Parathyroid adenoma (tissue), 2 donors: ENCODE results near the gene SLC40A1.

Experiments
- H2AFZ ChIP-seq: fragments of 300-600 bp; sonication (generic); one replicate; pipeline ENCODE4 v1.7.0; 2017; ENCODE audit warnings: antibody characterized with exemption, mild to moderate bottlenecking
- H3K27ac ChIP-seq: fragments of 300-600 bp; sonication (generic); one replicate; pipeline ENCODE4 v1.7.0; 2017
- H3K27me3 ChIP-seq: fragments of 300-600 bp; sonication (generic); one replicate; pipeline ENCODE4 v1.7.0; 2017; ENCODE audit warnings: low read length; ENCODE audit not compliant: control insufficient read depth, insufficient read depth
- H3K36me3 ChIP-seq: fragments of 300-600 bp; sonication (generic); one replicate; pipeline ENCODE4 v1.7.0; 2017; ENCODE audit warnings: low read length; ENCODE audit not compliant: control insufficient read depth, insufficient read depth
- H3K4me1 ChIP-seq: fragments of 300-600 bp; sonication (generic); one replicate; pipeline ENCODE4 v1.7.0; 2017; ENCODE audit warnings: control low read depth
- H3K4me2 ChIP-seq: fragments of 300-600 bp; sonication (generic); one replicate; pipeline ENCODE4 v1.7.0; 2017; ENCODE audit warnings: low read length
- H3K4me3 ChIP-seq: fragments of 300-600 bp; sonication (generic); one replicate; pipeline ENCODE4 v1.7.0; 2017; ENCODE audit warnings: low read depth, low read length
- H3K79me2 ChIP-seq: fragments of 300-600 bp; sonication (generic); one replicate; pipeline ENCODE4 v1.7.0; 2017; ENCODE audit warnings: control low read depth
- H3K9ac ChIP-seq: fragments of 300-600 bp; sonication (generic); one replicate; pipeline ENCODE4 v1.7.0; 2017; ENCODE audit warnings: mild to moderate bottlenecking
- H3K9me3 ChIP-seq: fragments of 300-600 bp; sonication (generic); one replicate; pipeline ENCODE4 v1.7.0; 2017; ENCODE audit warnings: low read length; ENCODE audit not compliant: control insufficient read depth
- TF ChIP-seq, protein P1 (sequence below): fragments of 300-600 bp; sonication (generic); IDR thresholded peaks from one replicate; pipeline ENCODE4 v1.7.0; 2017; ENCODE audit warnings: antibody characterized with exemption, mild to moderate bottlenecking
- donor health status: primary hyperparathyroidism.

The SLC40A1 gene

DNA sequence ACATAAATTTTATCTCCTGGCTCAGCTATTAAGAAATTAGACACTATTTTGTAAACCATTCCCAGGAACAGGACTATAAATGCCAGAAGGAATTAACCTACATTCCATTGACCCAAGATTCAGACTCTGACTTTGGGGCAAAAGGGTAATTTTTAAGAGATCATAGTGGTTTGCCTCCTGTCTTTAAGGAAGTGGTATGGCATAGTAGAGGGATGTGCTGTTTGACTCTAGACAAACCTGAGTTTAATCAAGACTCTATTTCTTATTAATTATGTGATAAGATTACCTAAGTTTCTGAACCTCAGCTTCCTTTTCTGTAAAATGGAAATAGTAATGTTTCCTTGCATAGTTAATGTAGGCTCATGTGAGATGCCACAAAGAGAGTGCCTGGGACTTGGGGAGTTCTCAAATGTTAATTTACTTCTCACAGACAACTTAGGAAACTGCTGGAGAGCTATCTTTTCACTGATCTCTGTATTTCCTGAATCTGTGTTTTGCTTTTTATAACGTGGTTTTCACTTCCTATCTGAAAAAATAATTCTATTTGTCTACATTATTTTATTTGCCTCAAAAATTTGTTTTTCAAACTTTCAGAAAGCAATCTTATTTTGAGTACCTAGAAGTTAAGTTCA is 11.9 kb upstream of the SLC40A1 start:
- Histone ChIP-seq H3K4me1 (no peaks in the 10 kb centered on the region), H3K4me3 (no peak overlapping the region), H3K27ac (no peak overlapping the region), H2AFZ (no peak overlapping the region), H3K9ac (no peak overlapping the region), H3K79me2 (no peaks in the 10 kb centered on the region), H3K4me2 (no peak overlapping the region), H3K27me3 (no peaks in the 10 kb centered on the region), H3K9me3 (no peaks in the 10 kb centered on the region), H3K36me3 (no peaks in the 10 kb centered on the region)
- TF ChIP-seq, protein P1, sequence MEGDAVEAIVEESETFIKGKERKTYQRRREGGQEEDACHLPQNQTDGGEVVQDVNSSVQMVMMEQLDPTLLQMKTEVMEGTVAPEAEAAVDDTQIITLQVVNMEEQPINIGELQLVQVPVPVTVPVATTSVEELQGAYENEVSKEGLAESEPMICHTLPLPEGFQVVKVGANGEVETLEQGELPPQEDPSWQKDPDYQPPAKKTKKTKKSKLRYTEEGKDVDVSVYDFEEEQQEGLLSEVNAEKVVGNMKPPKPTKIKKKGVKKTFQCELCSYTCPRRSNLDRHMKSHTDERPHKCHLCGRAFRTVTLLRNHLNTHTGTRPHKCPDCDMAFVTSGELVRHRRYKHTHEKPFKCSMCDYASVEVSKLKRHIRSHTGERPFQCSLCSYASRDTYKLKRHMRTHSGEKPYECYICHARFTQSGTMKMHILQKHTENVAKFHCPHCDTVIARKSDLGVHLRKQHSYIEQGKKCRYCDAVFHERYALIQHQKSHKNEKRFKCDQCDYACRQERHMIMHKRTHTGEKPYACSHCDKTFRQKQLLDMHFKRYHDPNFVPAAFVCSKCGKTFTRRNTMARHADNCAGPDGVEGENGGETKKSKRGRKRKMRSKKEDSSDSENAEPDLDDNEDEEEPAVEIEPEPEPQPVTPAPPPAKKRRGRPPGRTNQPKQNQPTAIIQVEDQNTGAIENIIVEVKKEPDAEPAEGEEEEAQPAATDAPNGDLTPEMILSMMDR = no peak

DNA sequence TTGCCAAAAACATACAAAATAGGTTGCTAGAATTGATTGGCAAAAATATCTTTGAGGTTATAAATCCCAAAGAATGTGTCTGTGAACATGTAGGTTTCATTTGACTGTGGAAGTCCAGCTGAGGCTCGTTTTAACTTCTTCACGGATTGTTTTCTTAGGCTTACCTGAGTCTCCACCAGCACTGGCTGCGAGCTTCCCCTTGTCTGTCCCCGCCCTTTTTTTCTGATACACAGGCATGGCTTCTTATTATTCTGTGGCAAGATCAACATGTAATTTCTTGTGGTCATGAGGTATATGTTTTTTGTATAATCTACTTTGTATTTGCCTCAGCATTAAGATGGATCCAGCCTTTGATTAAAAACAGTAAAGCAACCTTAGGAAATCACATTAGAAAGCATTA is 7.2 kb upstream of the SLC40A1 start:
- no peak overlapping the region for H2AFZ ChIP-seq
- peaks cover 8% of the 10 kb centered on the region for H3K4me1 ChIP-seq
- H3K4me2 ChIP-seq = no peak overlapping the region
- H3K9me3 ChIP-seq = no peaks in the 10 kb centered on the region
- H3K9ac ChIP-seq = no peak overlapping the region
- H3K79me2 ChIP-seq = no peaks in the 10 kb centered on the region
- TF ChIP-seq, protein P1 = no peak
- H3K27ac ChIP-seq = no peak overlapping the region
- H3K36me3 ChIP-seq = no peaks in the 10 kb centered on the region
- H3K4me3 ChIP-seq = no peak overlapping the region
- no peaks in the 10 kb centered on the region for H3K27me3 ChIP-seq

DNA sequence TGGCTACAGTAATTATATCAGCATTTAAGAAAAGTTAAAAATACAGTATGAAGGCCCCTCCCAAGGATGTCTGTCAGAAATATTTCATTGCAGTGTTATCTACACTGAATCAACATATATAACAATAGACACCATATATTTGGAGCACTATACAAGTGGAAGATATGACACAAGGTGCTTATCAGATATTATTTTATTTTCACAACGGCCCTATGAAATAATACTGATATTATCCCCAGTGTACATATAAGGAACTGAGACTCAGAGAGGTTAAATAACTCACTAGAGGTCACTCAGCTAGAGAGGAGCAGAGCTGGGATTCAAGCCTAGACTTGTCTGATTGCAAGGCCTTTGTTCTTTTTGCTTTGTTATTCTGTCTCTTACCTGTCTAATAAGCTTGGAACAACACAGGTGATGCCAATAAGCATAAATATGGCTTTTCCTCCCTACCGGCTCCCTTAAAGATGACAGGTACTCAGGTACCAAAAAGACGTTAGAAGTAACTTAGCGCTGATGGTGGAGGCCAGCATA is 4.7 kb upstream of the SLC40A1 start:
- Histone ChIP-seq H3K9ac (no peak overlapping the region), H3K27ac (no peak overlapping the region), H2AFZ (no peak overlapping the region), H3K4me2 (no peak overlapping the region), H3K9me3 (no peaks in the 10 kb centered on the region), H3K4me1 (peaks cover 15% of the 10 kb centered on the region), H3K27me3 (no peaks in the 10 kb centered on the region), H3K4me3 (no peak overlapping the region), H3K36me3 (no peaks in the 10 kb centered on the region), H3K79me2 (peaks cover 1% of the 10 kb centered on the region)
- TF ChIP-seq, protein P1 = no peak

DNA sequence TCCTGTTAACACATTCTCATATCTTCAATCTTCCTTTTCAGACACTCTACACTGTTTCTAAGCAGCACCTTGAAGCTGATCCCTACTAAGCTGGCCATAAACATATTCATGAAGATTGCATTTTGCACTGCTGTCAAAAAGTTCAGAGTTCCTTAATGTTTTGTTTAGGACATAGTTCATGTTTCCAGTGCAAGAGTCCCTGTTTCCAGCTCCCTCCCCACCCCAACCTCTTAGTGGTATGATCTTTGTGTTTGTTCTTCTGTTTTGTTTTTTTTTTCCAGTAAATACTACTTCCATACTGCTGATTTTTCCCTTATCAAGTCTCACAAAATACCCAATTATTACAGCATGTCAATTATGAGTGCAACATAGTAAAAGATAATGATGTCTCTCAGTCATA is 4.1 kb upstream of the SLC40A1 start:
- Histone ChIP-seq H3K9me3 (no peaks in the 10 kb centered on the region), H3K4me1 (peaks cover 15% of the 10 kb centered on the region), H3K79me2 (peaks cover 4% of the 10 kb centered on the region), H3K36me3 (no peaks in the 10 kb centered on the region), H3K4me3 (no peak overlapping the region), H3K27me3 (no peaks in the 10 kb centered on the region), H3K27ac (no peak overlapping the region), H3K4me2 (no peak overlapping the region), H2AFZ (peak overlapping the region; percentile 70), H3K9ac (no peak overlapping the region)
- TF ChIP-seq, protein P1 = no peak
